ENCODE results near the gene ADD3.
A peak's percentile ranks its signal among the peaks of the same experiment; 100 is the strongest.
"Not testable (repeated sequence)": the region's sequence is repeated elsewhere in the genome, so short reads cannot be mapped to it uniquely, and the experiment has no call there.

ADD3 gene

DNA sequence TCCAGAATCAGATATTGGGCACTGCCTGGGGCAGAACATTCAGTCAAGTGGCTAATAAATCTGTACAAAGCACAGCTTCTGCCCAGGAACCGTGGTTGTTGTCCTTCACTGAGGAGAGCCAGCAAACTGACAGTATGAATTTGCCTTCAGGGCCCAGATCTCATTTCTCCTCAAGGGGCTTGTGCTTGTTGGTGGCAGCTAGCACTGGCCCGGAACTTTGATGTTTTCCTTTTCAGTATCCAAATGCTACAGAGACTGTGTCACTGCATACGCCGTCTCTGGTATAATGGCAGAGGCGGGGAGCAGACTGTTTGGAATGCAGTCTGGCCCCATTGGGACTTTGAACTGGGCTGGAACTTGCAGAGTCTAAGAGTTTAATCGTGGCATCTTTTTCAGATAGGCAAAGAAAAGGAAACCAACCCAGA lies 30.4 kb upstream of the ADD3 start:
- no peak for DNase-seq

DNA sequence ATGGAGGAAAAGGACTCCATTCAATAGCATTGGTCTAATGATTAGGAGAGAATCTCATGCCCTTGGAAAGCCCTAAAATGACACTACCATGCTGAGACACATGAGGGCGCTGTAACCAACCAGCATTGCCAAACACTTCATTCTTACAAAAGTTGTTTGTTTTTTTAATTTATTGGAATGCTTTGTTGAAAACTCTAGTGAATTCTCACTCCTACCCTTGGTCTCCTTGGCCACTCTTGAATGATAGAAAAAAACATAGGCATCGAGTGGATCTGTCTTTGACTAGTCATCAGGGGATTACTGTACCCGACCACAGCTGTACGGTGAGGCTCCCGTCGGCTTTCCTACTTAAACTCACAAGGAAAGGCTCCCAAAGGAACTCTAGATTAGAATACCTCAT lies 29.3 kb upstream of the ADD3 start:
- DNase-seq, result peak; percentile 20 to 34 (median 27)

DNA sequence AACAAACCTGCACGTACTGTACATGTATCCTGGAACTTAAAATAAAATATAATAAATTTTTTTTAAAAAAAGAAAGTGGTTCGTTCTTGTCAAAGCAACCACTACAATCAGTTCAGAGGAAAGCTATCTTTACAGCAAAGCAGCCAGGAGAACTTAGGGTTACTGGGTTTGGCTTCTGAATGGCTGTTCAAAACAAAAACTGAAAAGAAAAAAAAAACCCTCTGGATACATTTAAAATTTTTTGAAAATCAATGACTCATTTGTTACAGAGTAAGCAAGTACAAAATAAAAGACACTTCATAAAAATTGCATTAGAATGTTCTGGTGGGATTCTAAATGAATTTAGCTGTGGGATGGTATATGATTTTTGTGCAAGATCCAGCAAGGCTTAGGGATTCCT lies 28.6 kb upstream of the ADD3 start:
- no peak for DNase-seq

DNA sequence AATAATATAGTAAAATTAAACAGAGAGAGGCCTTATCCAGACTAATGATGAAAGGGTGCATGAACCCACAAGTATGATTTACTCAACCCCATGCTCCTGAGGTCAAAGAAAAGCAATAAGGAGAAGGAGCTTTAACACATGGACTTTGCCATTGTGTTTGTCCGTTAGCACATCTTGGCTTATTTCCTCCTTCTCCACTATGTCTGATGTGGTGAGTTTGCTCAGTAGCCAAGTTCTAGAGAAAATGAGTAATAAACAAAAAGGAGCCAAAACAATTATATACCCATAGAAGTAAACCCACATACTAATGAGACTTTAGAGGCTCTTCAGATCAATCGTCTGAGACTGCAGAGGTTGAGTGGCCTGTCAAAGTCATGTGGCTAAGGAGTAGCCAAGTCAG lies 26.1 kb upstream of the ADD3 start:
- DNase-seq, result no peak

DNA sequence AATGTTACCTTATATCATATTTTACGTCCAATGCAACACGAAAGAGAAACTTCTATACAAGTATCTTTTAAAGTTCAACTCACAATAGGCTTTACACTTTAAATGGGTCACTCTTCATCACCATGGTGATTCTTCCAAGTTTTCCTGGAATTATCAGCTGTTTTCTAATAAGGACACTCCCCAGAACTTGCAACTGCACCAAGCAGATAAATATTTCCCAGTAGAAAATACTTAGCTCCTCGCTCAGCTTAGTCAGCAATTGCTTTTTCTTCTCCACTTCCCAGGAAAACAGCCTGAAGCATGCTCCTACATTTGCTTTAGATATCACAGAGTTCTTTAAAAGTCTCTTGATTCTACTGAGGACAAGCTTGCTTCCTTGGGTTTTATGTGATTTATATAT lies 25.7 kb upstream of the ADD3 start:
- no peak for DNase-seq

DNA sequence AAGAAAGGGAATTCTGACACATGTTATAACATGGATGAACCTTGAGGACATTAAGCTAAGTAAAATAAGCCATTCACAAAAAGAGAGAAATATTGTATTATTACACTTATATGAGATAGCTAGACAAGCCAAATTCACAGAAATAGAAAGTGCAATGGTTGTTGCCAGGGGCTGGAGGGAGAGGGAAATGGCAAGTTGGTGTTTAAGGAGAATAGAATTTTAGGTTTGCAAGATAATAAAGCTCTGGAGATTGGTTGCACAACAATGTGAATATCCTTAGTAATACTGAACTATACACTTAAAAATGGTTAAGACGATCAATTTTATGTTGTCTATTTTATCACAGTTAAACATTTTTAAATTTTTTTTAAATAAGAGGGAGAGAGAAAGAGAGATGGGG lies 25.0 kb upstream of the ADD3 start:
- no peak for DNase-seq

DNA sequence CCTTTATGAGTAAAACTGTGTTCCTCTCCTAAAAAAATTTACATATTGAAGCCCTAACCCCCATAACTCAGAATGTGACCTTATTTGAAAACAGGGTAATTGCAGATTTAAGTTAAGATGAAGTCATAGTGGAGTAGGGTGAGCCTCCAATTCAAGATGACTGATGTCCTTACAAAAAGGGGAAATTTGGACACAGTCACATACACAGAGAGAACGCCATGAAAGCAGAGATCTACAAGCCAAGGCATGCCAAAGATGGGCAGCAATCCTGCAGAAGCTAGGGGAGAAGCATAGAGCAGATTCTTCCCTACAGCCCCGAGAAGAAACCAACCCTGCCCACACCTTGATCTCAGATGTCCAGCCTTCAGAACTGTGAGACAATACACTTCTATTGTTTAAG lies 23.8 kb upstream of the ADD3 start:
- no peak for DNase-seq

DNA sequence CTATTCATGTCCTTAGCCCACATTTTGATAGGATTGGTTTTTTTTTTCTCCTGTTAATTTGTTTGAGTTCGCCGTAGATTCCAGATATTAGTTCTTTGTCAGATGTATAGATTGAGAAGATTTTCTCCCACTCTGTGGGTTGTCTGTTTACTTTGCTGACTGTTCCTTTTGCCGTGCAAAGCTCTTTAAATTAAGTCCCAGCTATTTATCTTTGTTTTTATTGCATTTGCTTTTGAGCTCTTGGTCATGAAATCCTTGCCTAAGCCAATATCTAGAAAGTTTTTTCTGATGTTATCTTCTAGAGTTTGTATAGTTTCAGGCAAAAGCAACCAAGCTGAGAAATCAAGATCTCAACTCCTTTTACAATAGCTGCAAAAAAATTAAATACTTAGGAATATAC lies 22.0 kb upstream of the ADD3 start:
- not testable (repeated sequence) for DNase-seq

DNA sequence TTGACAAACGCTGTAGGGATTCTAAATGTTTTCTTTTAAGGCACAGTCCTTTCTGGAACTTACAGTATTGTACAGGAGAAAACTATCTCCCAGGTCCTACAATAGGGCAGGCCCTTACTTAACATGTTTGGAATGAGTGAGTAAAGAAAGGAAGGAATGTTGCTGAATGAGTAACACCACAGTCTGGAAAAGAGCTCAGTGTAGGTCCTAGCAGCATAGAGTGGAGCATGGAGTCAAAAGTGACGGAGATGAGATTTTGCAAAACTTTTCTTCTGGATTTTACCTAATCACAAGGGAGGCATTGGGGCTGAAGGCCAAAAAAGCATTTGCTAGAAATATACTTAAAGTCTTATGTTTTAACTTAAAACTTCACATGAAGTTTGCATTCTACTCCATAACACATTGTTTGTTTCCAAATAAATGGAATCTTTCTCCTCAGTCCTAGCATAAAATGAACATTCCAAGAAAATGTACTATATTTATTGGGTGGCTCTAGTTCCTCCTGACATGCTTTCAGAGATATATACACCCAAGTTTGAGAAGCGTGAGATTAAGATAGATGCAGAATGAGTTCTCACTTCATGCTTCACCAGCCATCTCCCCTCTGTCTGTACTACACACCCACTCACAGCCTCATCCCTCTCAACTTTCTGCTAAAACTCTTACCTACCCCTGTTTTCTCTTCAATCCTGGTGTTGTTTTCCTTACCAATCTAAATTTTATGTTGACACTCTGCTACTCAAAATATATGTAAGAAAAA lies 20.2 kb upstream of the ADD3 start:
- DNase-seq, result no peak

DNA sequence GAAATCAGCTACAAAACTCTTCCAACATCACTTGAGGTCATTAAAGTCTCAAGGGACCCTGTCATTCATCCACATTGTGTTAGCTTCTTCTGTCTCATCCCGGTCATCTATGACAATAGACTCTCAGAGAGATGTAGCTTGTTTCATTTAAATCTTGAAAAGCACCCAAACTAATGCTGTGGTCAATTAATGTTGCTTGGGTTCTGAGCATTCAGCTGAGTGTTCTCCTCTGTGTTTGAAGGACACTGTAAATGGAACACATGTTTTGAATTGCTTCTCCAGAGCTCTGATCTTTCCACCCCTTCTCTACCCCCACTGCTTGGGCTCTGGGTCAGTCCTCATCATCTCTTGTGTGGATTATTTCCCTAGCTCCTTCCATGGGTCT lies 19.6 kb upstream of the ADD3 start:
- DNase-seq, result no peak

DNA sequence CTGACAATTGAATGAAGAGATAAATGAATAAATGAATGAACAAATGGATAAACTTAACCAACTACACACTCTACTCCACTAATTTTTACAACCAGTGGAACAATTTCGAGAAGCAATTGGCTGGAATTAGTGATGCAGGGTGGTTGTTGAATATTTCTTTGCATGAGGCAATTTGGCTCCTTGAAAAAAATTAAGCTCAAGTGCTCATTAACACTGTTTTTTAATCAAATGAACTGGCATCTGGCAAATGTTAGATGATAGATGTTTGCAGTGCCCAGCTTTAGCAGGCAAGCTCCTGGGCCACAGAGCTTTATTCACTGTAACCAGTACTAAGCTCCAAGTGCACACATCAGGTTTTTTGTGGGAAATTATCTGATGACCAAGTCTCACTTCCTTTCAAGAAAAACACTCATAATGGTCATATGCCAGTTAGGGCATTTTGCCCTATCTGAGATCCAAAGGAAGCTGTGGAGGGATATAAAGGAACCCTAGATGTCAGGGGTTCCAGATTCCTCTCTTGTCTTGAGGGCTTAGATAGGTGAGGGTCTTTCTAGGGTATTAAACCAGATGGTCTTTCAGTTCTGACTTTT lies 16.4 kb upstream of the ADD3 start:
- DNase-seq, result no peak

DNA sequence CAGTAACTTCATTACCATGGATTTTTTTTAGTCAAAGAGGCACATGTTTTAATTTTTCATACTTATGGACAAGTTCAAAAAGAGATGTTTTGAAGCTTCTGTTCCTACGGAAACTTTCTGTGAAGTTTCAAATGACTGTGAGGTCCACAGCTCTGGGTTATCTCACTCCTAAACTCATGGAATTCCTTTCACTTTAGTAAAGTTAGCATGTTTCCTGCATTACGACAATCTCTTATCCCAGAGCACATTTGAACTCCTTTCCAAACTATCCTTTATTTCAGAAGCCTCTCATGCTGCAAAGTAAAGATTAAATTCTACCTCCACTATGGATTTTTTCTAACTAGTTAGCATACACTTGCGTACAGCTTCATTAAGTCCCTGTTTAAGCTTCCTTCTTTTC lies 15.3 kb upstream of the ADD3 start:
- no peak for DNase-seq

DNA sequence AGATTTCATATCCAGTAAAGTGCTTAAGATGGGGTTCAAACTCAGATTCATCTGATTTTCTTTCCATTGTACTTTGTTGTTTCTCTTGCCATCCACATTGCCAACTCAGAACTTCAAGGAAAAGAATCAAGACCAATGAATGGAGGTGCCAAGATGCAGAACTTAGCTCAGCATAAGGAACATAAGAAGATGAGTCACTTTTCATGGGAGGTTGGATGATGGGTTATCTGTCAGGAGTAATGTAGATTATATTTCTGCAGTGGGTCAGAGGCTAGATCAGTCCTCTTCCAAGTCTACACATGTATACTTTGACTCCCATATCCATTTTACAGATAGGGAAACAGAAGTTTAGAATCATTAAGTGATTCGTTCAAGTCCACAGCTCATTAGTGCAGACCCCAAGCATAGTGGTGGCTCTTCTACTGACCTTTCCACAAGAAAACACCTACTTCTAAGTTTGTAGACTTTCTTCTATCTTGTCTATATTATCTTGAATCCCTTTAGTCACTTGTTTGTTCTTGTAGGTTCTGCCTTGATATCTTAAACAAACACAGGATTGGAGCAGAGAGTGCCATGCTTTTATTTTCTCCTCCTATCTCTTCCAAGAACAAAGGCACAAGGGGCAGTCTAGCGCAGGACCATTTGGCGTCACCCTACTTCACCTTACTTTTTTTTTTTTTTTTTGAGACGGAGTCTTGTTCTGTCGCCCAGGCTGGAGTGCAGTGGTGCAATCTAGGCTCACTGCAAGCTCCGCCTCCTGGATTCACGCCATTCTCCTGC lies 14.0 kb upstream of the ADD3 start:
- DNase-seq, result no peak

DNA sequence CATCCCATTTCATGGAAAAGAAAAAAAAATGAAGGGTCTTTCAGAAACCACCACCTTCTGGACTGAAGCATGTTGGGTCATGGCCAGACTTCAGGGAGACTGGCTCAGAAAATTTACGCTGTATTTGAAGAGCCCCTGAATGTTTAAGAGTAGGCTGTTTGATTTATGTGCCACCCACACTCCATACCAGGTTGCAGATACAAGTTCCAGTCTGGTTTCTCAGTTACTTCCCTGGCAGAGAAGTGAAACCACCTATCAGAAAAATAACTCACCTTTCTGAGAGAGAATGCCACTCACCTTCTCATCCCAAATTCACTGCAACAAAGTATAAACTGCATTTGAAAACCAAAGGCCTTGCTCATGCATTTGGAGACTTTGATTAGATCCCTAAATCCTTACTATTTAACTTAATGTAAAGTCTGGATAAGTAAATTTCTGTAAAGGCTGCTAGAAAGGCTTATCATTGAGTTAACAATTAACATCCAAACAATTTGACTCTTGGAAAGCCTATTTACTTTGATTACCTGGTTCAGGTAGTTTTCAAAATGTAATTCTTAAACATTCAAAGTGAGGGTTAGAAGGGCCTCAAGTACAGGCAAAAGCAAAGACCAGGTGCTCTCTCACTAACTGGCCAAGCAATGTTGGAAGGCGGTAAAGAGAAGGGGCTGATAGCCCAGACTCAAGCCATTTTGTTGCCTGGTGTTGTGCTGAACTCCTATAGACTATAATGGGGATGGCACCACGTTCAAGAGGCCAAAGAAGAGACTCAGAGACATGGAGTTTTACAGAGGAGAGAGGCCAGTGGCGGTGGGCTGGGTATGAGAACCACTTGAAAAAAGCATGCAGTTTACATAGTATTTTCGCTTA lies 12.8 kb upstream of the ADD3 start:
- DNase-seq, result no peak

DNA sequence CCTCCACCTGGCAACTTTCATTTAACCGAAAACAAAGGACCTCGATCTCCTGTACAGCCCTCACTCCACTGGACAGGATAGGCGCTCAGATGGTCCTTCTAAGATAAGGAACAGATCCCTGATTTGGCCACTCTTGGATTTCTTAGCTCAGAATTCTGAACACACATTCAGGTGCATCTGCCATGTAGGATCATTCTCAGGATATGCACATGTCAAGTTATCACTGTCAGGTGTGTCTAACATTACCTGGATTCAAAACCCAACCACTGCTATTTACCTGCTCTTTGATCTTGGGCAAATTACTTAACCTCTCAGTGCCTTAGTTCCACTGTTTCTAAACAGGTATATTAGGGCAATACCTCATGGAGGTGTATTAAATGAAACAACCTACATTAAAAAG lies 12.2 kb upstream of the ADD3 start:
- no peak for DNase-seq

DNA sequence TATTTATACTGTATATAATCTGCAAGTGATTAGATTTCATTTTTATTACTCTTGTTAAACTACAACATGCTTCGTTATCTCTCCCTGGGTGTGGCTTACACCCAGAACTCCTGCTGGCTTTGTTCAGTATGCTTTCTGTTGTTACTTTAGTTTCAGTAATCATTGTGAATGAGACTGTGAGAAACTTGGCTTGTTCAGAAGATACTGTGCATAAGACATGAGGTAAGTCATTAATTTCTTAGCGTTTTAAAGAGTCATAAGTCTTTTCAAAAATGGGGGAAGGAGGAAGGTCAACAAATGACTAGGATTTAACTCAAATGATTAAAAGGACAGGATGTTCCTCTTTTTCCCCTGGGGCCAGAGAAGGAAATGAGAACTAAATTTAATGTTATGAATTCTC lies 11.6 kb upstream of the ADD3 start:
- DNase-seq, result no peak

DNA sequence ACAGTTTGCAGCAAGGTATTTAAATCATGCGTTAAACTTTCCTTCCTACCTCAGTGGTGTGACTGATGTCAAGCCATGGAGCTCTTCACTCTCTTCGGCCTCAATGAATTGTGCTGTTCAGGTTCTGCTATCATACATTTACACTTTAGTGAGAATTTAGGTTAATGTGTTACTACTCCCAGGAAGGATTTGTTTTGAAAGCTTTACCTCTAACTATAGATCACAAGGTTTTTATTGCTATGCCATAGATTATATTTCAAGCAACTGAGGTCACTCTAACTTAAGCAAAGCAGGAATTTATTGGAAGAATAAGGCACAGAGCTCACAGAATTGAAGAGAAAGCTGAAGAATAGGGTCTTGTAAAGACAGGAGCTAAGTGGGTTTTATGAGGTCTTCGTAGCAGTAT lies 11.0 kb upstream of the ADD3 start:
- DNase-seq, result no peak

DNA sequence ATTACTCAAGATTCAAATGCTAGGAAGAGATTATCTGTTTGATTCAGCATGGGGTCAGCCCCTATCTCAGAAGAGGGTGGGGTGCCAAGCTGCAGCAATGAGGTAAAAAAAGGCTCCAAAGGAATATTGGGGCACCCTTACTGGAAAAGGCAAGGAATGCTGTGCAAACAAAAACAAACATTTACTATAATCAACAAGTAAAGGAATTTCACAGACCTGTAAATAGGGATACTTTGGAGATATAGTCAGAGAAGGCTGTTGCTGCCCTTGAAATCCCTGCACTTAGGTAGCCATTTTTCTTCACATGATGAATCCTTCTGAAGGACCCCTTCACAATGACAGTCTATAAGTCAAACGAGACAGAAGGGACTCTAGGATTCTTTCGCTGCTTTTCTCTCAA lies 10.6 kb upstream of the ADD3 start:
- no peak for DNase-seq

DNA sequence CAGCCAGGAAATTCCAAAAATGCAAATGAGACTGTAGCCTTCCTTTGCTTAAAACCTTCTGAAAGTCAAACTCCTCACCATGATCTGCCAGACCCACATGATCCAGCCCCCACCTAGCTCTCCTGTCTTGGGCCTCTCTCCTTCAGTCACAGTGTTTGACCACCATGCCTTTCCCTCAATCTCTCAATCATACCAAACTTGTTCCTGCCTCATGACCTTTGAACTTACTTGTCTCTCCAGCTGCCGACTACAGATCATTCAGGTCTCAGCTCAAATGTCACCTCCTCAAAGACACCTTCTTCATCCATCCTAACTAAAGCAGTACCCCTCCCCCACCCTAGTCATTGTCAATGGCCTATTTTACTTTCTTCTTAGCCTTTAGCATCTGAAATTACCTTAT lies 9.3 kb upstream of the ADD3 start:
- DNase-seq, result no peak

DNA sequence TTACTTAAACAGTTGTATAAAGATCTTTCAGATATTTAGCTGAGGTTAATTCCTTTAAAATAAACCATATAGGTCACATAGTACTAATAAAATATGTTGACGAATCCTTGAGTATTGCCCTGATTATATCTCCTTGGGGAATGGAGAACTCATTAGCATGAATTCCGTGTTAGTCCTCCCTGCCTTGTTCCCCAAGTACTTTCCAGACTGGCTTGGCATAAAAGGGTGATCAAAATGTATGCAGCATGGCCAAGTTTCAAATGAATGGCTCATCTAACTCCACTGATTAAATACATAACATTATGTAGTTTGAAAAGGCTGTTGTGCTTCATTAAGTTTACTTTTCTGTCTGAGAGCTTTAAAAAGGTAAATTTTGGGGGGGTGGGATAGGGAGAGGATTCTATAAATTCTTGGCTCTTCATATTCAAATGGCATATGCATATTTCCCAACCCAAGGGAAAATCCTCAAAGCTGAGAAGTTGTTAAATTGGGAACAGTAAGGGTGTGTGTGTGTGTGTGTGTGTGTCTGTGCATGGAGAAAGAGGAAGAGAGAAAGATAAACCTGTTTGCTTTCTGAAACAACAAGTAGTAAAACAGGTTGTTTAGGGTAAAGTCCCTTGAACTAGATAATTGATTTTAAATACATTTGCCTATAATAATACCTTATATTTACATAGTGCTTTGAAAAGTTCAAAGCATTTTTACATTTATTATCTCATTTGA lies 4.8 kb upstream of the ADD3 start:
- no peak for DNase-seq

DNA sequence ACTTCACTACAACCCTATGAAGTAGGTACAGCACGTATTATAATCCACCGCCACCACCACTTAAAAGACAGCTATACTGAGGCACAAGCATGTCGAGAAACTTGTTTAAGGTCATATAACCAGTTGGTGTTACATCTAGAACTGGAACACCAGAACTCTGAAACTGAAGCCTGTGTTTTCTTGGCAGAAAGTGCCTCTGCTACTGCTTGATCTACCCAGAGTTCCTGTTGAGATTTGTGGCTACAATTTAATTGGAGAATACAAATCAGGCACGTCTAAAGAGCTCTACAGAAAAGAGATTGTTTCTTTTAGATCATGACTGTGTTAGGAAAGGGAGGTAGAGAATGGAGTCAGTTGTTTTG lies 4.3 kb upstream of the ADD3 start:
- DNase-seq, result no peak

DNA sequence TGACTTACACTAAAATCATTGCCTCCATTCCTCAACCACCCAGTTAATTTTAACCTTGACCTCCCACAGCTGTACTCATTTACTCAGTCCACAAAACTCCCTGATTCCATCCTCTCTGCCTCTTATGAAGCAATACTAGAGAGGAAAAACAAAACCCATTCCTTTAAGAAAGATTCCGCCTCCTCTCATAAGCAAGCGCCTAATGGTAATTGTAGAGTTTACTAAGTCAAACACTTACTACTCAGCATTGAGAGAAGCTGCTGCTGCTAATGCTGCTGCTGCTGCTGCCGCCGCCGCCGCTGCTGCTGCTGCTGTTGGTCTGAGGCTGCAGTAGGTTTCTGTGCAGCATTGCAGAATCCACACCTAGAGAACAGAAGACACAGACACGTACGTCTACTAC lies 2.1 kb upstream of the ADD3 start:
- DNase-seq, result no peak
